K562 (cell line): Measurements from ENCODE around the gene SERGEF. TPM values are rescaled to one million over a fixed set of nuclear protein-coding genes. Genes with fewer than 3 reads are reported as not detected.

ENCODE experiments used
- COPS2 ChIP-seq: fragments of 450-650 bp; conservative IDR thresholded peaks from 2 replicates; pipeline ENCODE4 v1.6.1; 2016; ENCODE audit warnings: mild to moderate bottlenecking, moderate library complexity
- DNMT1 ChIP-seq: fragments of 450-650 bp; IDR thresholded peaks from 2 replicates; pipeline ENCODE4 v1.6.1; 2016; ENCODE audit warnings: antibody characterized with exemption, mild to moderate bottlenecking
- GTF2A2 ChIP-seq: IDR thresholded peaks from 2 replicates; pipeline ENCODE4 v1.6.1; 2016; ENCODE audit warnings: mild to moderate bottlenecking, missing genetic modification characterization, missing compliant biosample characterization
- MEIS2 ChIP-seq: fragments of 450-650 bp; IDR thresholded peaks from 2 replicates; pipeline ENCODE4 v1.6.1; 2014; ENCODE audit warnings: mild to moderate bottlenecking; ENCODE audit not compliant: partially characterized antibody
- NFE2L1 ChIP-seq: fragments of 450-650 bp; IDR thresholded peaks from 2 replicates; pipeline ENCODE4 v1.6.1; 2016; ENCODE audit warnings: missing genetic modification characterization, low read depth, mild to moderate bottlenecking, missing compliant biosample characterization, moderate library complexity, borderline replicate concordance
- PBX2 ChIP-seq, 2 experiments: IDR thresholded peaks in 1 of 2; conservative IDR thresholded peaks in 1 of 2; 2 replicates each; pipeline ENCODE4 v1.6.1; 2016; ENCODE audit warnings: low read depth in 2 of 2, mild to moderate bottlenecking in 1 of 2, missing compliant biosample characterization in 1 of 2, missing genetic modification characterization in 1 of 2, moderate library complexity in 1 of 2
- POLR2AphosphoS5 ChIP-seq: IDR thresholded peaks from 2 replicates; pipeline ENCODE4 v1.6.1; 2011; ENCODE audit warnings: mild to moderate bottlenecking, low read depth, low read length, moderate library complexity; ENCODE audit not compliant: control insufficient read depth, insufficient read depth
- RUNX1 ChIP-seq: sonication (generic); IDR thresholded peaks from 2 replicates; pipeline ENCODE4 v1.6.1; 2016; ENCODE audit warnings: antibody characterized with exemption, low read depth
- SIX5 ChIP-seq, 2 experiments: IDR thresholded peaks; 2 replicates each; pipeline ENCODE4 v1.6.1; 2011; ENCODE audit warnings: low read length in 2 of 2, borderline replicate concordance in 1 of 2, low read depth in 1 of 2, mild to moderate bottlenecking in 1 of 2, moderate library complexity in 1 of 2; ENCODE audit not compliant: insufficient read depth in 1 of 2
- SREBF2 ChIP-seq: sonication (generic); formaldehyde crosslinking; IDR thresholded peaks from 2 replicates; pipeline ENCODE4 v1.4.0; 2020; ENCODE audit warnings: mild to moderate bottlenecking, missing genetic modification reagents
- TFAM ChIP-seq: fragments of 250-450 bp; sonication (Bioruptor Pico); conservative IDR thresholded peaks from 2 replicates; pipeline ENCODE4 v1.5.0; 2021; ENCODE audit warnings: mild to moderate bottlenecking, moderate library complexity
- THAP12 ChIP-seq: fragments of 250-450 bp; sonication (Bioruptor Pico); IDR thresholded peaks from 2 replicates; pipeline ENCODE4 v1.9.0; 2021; ENCODE audit warnings: mild to moderate bottlenecking, inconsistent platforms
- ZNF174 ChIP-seq: fragments of 250-450 bp; sonication (Bioruptor Pico); IDR thresholded peaks from 2 replicates; pipeline ENCODE4 v1.4.0; 2020; ENCODE audit warnings: mild to moderate bottlenecking
- ZNF583 ChIP-seq: fragments of 250-450 bp; sonication (Bioruptor Pico); IDR thresholded peaks from 2 replicates; pipeline ENCODE4 v1.4.0; 2020
- ZNF586 ChIP-seq: fragments of 450-650 bp; formaldehyde crosslinking; conservative IDR thresholded peaks from 2 replicates; pipeline ENCODE4 v1.4.0; 2020; ENCODE audit warnings: mild to moderate bottlenecking, moderate library complexity
- polyA plus RNA-seq, 8 experiments: library from polyadenylated mRNA; depleted of rRNA in 4 of 8; stranded (reverse) in 5 of 8; unstranded in 3 of 8; fragments of >200 nt; fragmentation: Nextera tagmentation in 2 of 8; fragmentation: Illumina TruSeq in 1 of 8; extraction: Ambion mirVana in 2 of 8; extraction: Trizol in 1 of 8; gene quantifications; 2 replicates each; pipeline versions ENCODE4 v1.2.1 to v1.2.3, GENCODE V29; 2011 to 2014; ENCODE audit warnings: inconsistent platforms in 1 of 8, missing spikeins in 1 of 8
- total RNA-seq, 7 experiments: library from RNA; depleted of rRNA in 6 of 7; stranded (reverse); fragments of >200 nt in 6 of 7; fragmentation: Illumina TruSeq in 2 of 7; extraction: Trizol in 2 of 7; gene quantifications; 2 replicates each; pipeline versions ENCODE4 v1.2.1 to v1.2.3, GENCODE V29; 2011 to 2021; ENCODE audit warnings: low replicate concordance in 1 of 7
- TF ChIP-seq, protein P1 (sequence below), 3 experiments: IDR thresholded peaks in 2 of 3; conservative IDR thresholded peaks in 1 of 3; 2 replicates each; pipeline ENCODE4 v1.5.1; 2011 to 2012; ENCODE audit warnings: low read length in 3 of 3, mild to moderate bottlenecking in 3 of 3, control low read depth in 2 of 3, improper control_type of control experiment in 1 of 3, inconsistent platforms in 1 of 3, low read depth in 1 of 3, mixed read lengths in 1 of 3, moderate library complexity in 1 of 3; ENCODE audit not compliant: insufficient read depth in 2 of 3
- TF ChIP-seq, protein P2 (sequence below): fragments of 250-450 bp; sonication (Bioruptor Pico); IDR thresholded peaks from 2 replicates; pipeline ENCODE4 v1.4.0; 2020; ENCODE audit warnings: mild to moderate bottlenecking, moderate library complexity

Gene SERGEF
- total and polyA plus RNA-seq, 9 of the 15 experiments (the other 6 are each of a cell fraction or from before 2014, with no cell fraction given): 10.2 to 28.0 (median 19.9) TPM

DNA sequence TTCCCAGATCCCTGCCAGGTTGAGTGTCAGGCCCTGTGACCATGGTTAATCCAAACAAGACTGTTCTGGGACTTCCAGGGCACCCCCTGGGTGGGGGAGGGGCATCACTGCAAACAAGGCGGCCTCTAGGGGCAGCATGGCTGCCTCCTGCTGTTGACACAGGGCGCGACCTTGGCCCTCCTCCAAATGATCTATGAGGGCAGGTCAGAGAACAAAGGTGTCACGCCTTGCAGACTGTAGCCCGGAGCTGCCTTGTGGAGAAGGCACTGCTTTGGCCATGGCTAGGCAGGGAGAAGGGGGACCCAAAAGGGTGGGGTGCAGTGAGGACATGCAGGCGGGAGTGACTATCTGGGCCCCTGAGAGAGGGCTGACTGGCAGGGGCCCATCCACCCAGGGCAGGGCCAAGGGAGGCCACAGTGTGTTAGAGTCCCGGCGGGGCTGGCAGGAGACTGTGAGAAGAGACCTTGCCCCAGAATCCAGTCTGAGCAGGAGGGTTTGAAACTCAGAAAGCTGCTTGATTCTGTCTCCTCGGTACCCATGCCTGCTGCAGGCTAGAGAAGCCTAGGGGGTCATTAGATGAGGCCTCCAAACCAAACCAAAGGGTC is 242.7 kb downstream of the SERGEF start (continued):
- TF ChIP-seq GTF2A2 (no peak), RUNX1 (no peak), MEIS2 (peak; percentile 24), ZNF586 (CRISPR knock-in tag) (no peak), ZNF174 (CRISPR knock-in tag) (no peak), NFE2L1 (tag) (no peak), DNMT1 (no peak), TFAM (CRISPR knock-in tag) (no peak), COPS2 (no peak), SREBF2 (CRISPR knock-in tag) (no peak), THAP12 (CRISPR knock-in tag) (no peak), POLR2AphosphoS5 (no peak), PBX2 (CRISPR knock-in tag; IDR thresholded peaks at IDR 0.05; ENCODE audit: low read depth) (no peak), PBX2 (tag; conservative IDR thresholded peaks at IDR 0.05; ENCODE audit: low read depth) (0 out of 2 replicates have a peak, but pooled peaks have one; percentile 24), ZNF583 (CRISPR knock-in tag) (no peak), SIX5 (IDR thresholded peaks at IDR 0.05; ENCODE audit: borderline replicate concordance in 1 of 2, insufficient read depth in 1 of 2, low read depth in 1 of 2, low read length in 2 of 2) (no peak)
- TF ChIP-seq, protein P1, sequence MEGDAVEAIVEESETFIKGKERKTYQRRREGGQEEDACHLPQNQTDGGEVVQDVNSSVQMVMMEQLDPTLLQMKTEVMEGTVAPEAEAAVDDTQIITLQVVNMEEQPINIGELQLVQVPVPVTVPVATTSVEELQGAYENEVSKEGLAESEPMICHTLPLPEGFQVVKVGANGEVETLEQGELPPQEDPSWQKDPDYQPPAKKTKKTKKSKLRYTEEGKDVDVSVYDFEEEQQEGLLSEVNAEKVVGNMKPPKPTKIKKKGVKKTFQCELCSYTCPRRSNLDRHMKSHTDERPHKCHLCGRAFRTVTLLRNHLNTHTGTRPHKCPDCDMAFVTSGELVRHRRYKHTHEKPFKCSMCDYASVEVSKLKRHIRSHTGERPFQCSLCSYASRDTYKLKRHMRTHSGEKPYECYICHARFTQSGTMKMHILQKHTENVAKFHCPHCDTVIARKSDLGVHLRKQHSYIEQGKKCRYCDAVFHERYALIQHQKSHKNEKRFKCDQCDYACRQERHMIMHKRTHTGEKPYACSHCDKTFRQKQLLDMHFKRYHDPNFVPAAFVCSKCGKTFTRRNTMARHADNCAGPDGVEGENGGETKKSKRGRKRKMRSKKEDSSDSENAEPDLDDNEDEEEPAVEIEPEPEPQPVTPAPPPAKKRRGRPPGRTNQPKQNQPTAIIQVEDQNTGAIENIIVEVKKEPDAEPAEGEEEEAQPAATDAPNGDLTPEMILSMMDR (IDR thresholded peaks at IDR 0.05 in 2 of 3, conservative IDR thresholded peaks at IDR 0.05 in 1 of 3; ENCODE audit: insufficient read depth in 2 of 3, low read depth in 1 of 3, low read length in 3 of 3): peak; percentile 44 to 67 (median 57)
- TF ChIP-seq, protein P2, sequence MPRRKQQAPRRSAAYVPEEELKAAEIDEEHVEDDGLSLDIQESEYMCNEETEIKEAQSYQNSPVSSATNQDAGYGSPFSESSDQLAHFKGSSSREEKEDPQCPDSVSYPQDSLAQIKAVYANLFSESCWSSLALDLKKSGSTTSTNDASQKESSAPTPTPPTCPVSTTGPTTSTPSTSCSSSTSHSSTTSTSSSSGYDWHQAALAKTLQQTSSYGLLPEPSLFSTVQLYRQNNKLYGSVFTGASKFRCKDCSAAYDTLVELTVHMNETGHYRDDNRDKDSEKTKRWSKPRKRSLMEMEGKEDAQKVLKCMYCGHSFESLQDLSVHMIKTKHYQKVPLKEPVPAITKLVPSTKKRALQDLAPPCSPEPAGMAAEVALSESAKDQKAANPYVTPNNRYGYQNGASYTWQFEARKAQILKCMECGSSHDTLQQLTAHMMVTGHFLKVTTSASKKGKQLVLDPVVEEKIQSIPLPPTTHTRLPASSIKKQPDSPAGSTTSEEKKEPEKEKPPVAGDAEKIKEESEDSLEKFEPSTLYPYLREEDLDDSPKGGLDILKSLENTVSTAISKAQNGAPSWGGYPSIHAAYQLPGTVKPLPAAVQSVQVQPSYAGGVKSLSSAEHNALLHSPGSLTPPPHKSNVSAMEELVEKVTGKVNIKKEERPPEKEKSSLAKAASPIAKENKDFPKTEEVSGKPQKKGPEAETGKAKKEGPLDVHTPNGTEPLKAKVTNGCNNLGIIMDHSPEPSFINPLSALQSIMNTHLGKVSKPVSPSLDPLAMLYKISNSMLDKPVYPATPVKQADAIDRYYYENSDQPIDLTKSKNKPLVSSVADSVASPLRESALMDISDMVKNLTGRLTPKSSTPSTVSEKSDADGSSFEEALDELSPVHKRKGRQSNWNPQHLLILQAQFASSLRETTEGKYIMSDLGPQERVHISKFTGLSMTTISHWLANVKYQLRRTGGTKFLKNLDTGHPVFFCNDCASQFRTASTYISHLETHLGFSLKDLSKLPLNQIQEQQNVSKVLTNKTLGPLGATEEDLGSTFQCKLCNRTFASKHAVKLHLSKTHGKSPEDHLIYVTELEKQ (CRISPR knock-in tag): no peak
